ENCODE data around the gene DENND1A.

GRCh38 chr9:123561046-123561445 lies 368.9 kb downstream of the DENND1A start:
- TF ChIP-seq CTCF (IDR thresholded peaks at IDR 0.05; ENCODE audit: insufficient read depth, low read length, poor library complexity, severe bottlenecking) (no peak), EZH2phosphoT487 (conservative IDR thresholded peaks at IDR 0.05; ENCODE audit: low read length) (no peak)

All from SU-DHL-6 (cell line).